Astrocyte (in vitro differentiated cells and primary cell): ENCODE data around the gene LRMDA.

Source experiments
- CTCF ChIP-seq: IDR thresholded peaks from 2 replicates; pipeline ENCODE4 v1.5.1; 2011; ENCODE audit warnings: low read depth, mild to moderate bottlenecking, inconsistent platforms, low read length, moderate library complexity; ENCODE audit not compliant: insufficient read depth
- EZH2 ChIP-seq: IDR thresholded peaks from 2 replicates; pipeline ENCODE4 v1.6.1; 2012; ENCODE audit warnings: mild to moderate bottlenecking, low read length, inconsistent platforms; ENCODE audit not compliant: insufficient read depth

- TF ChIP-seq CTCF: no peak
- TF ChIP-seq EZH2: no peak
Measured at GRCh38 chr10:75722020-75722419, 290.6 kb downstream of the LRMDA start.
